ENCODE results near the gene ZNF175. TPM values are rescaled to one million over a fixed set of nuclear protein-coding genes. Genes with fewer than 3 reads are reported as not detected.

ZNF175 gene
- total RNA-seq, 2 experiments from 2014 or later: 6.6 to 8.0 TPM

DNA sequence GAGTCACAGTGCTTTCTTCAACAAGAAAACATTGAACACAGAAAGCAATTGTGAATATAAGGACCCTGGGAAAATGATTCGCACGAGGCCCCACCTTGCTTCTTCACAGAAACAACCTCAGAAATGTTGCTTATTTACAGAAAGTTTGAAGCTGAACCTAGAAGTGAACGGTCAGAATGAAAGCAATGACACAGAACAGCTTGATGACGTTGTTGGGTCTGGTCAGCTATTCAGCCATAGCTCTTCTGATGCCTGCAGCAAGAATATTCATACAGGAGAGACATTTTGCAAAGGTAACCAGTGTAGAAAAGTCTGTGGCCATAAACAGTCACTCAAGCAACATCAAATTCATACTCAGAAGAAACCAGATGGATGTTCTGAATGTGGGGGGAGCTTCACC, 15.7 kb downstream of the ZNF175 start:
- no peak for ATAC-seq
- Mint-ChIP-seq H3K27ac (no peak overlapping the region), H3K9me3 (peaks cover 52% of the 10 kb centered on the region), H3K4me3 (no peak overlapping the region), H3K36me3 (ENCODE audit: low read depth) (peaks cover 70% of the 10 kb centered on the region), H3K4me1 (ENCODE audit: low read depth) (no peaks in the 10 kb centered on the region), H3K27me3 (no peaks in the 10 kb centered on the region)
- intact Hi-C loops (cut with micrococcal nuclease): no loop called here
- ChIA-PET POLR2A (no interaction called here), CTCF (interaction anchor here (0.6 to 1.5 kb wide), 3 partner anchors 72 to 114 kb away, joined by 3 read pairs; no protein-coding TSS in a partner anchor)
- TF ChIP-seq, protein P1, sequence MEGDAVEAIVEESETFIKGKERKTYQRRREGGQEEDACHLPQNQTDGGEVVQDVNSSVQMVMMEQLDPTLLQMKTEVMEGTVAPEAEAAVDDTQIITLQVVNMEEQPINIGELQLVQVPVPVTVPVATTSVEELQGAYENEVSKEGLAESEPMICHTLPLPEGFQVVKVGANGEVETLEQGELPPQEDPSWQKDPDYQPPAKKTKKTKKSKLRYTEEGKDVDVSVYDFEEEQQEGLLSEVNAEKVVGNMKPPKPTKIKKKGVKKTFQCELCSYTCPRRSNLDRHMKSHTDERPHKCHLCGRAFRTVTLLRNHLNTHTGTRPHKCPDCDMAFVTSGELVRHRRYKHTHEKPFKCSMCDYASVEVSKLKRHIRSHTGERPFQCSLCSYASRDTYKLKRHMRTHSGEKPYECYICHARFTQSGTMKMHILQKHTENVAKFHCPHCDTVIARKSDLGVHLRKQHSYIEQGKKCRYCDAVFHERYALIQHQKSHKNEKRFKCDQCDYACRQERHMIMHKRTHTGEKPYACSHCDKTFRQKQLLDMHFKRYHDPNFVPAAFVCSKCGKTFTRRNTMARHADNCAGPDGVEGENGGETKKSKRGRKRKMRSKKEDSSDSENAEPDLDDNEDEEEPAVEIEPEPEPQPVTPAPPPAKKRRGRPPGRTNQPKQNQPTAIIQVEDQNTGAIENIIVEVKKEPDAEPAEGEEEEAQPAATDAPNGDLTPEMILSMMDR (IDR thresholded peaks at IDR 0.05): no peak
- no peak for DNase-seq

DNA sequence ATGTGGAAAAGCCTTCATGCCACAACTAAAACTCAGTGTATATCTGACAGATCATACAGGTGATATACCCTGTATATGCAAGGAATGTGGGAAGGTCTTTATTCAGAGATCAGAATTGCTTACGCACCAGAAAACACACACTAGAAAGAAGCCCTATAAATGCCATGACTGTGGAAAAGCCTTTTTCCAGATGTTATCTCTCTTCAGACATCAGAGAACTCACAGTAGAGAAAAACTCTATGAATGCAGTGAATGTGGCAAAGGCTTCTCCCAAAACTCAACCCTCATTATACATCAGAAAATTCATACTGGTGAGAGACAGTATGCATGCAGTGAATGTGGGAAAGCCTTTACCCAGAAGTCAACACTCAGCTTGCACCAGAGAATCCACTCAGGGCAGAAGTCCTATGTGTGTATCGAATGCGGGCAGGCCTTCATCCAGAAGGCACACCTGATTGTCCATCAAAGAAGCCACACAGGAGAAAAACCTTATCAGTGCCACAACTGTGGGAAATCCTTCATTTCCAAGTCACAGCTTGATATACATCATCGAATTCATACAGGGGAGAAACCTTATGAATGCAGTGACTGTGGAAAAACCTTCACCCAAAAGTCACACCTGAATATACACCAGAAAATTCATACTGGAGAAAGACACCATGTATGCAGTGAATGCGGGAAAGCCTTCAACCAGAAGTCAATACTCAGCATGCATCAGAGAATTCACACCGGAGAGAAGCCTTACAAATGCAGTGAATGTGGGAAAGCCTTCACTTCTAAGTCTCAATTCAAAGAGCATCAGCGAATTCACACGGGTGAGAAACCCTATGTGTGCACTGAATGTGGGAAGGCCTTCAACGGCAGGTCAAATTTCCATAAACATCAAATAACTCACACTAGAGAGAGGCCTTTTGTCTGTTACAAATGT, 16.4 kb downstream of the ZNF175 start:
- Mint-ChIP-seq H3K4me1 (ENCODE audit: low read depth) (no peaks in the 10 kb centered on the region), H3K27ac (no peak overlapping the region), H3K9me3 (peaks cover 52% of the 10 kb centered on the region), H3K27me3 (no peaks in the 10 kb centered on the region), H3K36me3 (ENCODE audit: low read depth) (peaks cover 64% of the 10 kb centered on the region), H3K4me3 (no peak overlapping the region)
- ChIA-PET CTCF (interaction anchor here (0.9 to 1.5 kb wide), 2 partner anchors 74 to 115 kb away, joined by 3 read pairs; no protein-coding TSS in a partner anchor), POLR2A (no interaction called here)
- DNase-seq (no peak), ATAC-seq (no peak)
- intact Hi-C loops (cut with micrococcal nuclease): no loop called here
- TF ChIP-seq, protein P1 (IDR thresholded peaks at IDR 0.05): no peak

DNA sequence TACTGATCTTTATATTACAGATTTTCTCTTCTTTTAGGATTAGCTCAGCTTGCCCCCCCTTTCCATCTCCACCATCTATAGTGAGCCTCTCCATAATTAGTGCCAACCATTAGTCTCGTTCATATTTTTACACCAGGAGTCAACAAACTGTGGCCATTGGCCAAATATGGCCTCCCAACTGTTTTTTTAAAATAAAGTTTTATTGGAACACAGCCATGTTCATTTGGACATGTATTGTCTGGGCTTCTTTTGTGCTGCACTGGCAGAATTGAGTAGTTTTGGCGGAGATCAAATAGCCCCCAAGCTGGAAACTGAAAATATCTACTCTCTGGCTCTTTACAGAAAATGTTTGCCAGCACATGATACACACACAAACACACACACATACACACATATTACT, 18.4 kb downstream of the ZNF175 start:
- ChIA-PET POLR2A (no interaction called here), CTCF (no interaction called here)
- no peaks in the 10 kb centered on the region for H3K27me3 Mint-ChIP-seq
- H3K9me3 Mint-ChIP-seq: peaks cover 41% of the 10 kb centered on the region
- H3K4me1 Mint-ChIP-seq (ENCODE audit: low read depth): peaks cover 9% of the 10 kb centered on the region
- TF ChIP-seq, protein P1 (IDR thresholded peaks at IDR 0.05): no peak
- DNase-seq (no peak), ATAC-seq (no peak)
- no peak overlapping the region for H3K4me3 Mint-ChIP-seq
- intact Hi-C loops (cut with micrococcal nuclease): no loop called here
- H3K27ac Mint-ChIP-seq: no peak overlapping the region
- peaks cover 44% of the 10 kb centered on the region for H3K36me3 Mint-ChIP-seq (ENCODE audit: low read depth)

DNA sequence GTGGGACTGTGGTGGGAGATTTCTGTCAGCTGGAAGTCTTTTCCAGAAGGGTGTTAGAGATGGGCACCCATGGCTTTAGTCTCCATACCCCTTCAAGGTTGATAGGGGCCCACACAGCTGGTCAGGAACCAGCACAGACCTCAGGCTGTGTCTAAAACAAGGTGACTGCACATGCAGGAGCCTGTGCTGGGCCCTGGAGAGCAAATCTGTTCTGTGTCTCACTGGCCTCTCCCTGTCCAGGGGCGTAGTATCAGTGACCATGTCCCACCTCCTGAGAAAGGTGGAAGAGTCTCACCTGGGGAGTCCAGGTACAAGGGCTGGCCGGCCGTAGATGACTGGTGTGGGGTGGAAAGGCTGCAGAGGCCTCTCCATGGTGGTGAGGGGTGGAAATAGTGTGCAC, 19.4 kb downstream of the ZNF175 start:
- intact Hi-C loops (cut with micrococcal nuclease): no loop called here
- TF ChIP-seq, protein P1 (IDR thresholded peaks at IDR 0.05): no peak
- H3K4me1 Mint-ChIP-seq (ENCODE audit: low read depth): peaks cover 15% of the 10 kb centered on the region
- ATAC-seq (no peak), DNase-seq (no peak)
- CTCF ChIA-PET: no interaction called here
- H3K27me3 Mint-ChIP-seq: no peaks in the 10 kb centered on the region
- H3K36me3 Mint-ChIP-seq (ENCODE audit: low read depth): peaks cover 35% of the 10 kb centered on the region
- H3K27ac Mint-ChIP-seq: no peak overlapping the region
- POLR2A ChIA-PET: no interaction called here
- H3K4me3 Mint-ChIP-seq: no peak overlapping the region
- H3K9me3 Mint-ChIP-seq: peaks cover 35% of the 10 kb centered on the region

DNA sequence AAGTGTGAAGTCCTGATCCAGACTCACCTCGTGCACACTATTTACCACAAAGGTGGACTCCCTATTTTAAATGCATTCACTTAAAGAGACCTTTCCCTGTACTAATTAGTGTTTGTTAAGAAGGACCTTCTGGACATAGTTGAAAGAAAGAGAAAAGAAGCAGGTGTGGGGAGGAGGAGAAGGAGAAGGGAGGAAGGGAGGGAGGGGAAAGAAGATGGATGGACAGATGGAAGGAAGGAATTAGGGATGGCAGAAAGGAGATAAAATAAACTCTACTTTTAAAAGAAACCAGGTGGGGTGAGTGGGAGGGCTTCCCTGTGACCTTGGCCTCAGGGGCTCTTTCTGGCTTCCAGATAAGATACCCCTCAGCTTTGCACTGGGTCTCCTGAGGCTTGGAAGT, 21.4 kb downstream of the ZNF175 start:
- Mint-ChIP-seq H3K27me3 (peaks cover 1% of the 10 kb centered on the region), H3K4me3 (no peak overlapping the region), H3K27ac (no peak overlapping the region), H3K36me3 (ENCODE audit: low read depth) (peaks cover 15% of the 10 kb centered on the region), H3K9me3 (peaks cover 16% of the 10 kb centered on the region), H3K4me1 (ENCODE audit: low read depth) (peaks cover 15% of the 10 kb centered on the region)
- DNase-seq (no peak), ATAC-seq (no peak)
- intact Hi-C loops (cut with micrococcal nuclease): no loop called here
- TF ChIP-seq, protein P1 (IDR thresholded peaks at IDR 0.05): no peak
- CTCF ChIA-PET: interaction anchor here (2.1 kb wide), 1 partner anchor 45 kb away, joined by 5 read pairs; no protein-coding TSS in a partner anchor
- POLR2A ChIA-PET: interaction anchor here (0.6 kb wide), 2 partner anchors 185 to 330 kb away, joined by 3 read pairs; no protein-coding TSS in a partner anchor
